H54 (cell line): ENCODE results near the gene ZCRB1.
A peak's percentile ranks its signal among the peaks of the same experiment; 100 is the strongest.
"Not testable (repeated sequence)": the region's sequence is repeated elsewhere in the genome, so short reads cannot be mapped to it uniquely, and the experiment has no call there.

Experiments
- DNase-seq: peaks from one replicate; pipeline ENCODE4 v3.0.0; 2011; ENCODE audit warnings: low spot score, mixed read lengths; ENCODE audit not compliant: insufficient read length
- FAIRE-seq: peaks from 3 replicates; lab custom pipeline; 2011; peaks lifted over from hg19 to GRCh38; lab: Jason Lieb, UNC
- POLR2A ChIP-seq: IDR thresholded peaks from 2 replicates; pipeline ENCODE4 v1.6.1; 2011; ENCODE audit warnings: low read depth, mild to moderate bottlenecking, low read length

The ZCRB1 gene

GRCh38 chr12:42325653-42326474, at the start of gene ZCRB1, which contains the start of gene PPHLN1:
TSS of gene ZCRB1 (minus strand) at chr12:42326094. CDS start at chr12:42324102, 1,992 bp downstream.
TSS of gene PPHLN1 (plus strand) at chr12:42326167. CDS start at chr12:42335903, 9,736 bp downstream.
- FAIRE-seq: peak; percentile 57
- DNase-seq: peak; percentile 76
- TF ChIP-seq POLR2A: peak; percentile 47; the same call in 1 of the 2 replicates

- FAIRE-seq (no peak), DNase-seq (no peak)
- TF ChIP-seq POLR2A: no peak
Measured at GRCh38 chr12:42373669-42374068, 47.8 kb upstream of the ZCRB1 start.

- DNase-seq (peak; percentile 11), FAIRE-seq (peak; percentile 98)
- no peak for TF ChIP-seq POLR2A
Measured at GRCh38 chr12:42372154-42372791, 46.4 kb upstream of the ZCRB1 start.

GRCh38 chr12:42370013-42370412, 44.1 kb upstream of the ZCRB1 start:
- DNase-seq: no peak
- TF ChIP-seq POLR2A: no peak
- no peak for FAIRE-seq

GRCh38 chr12:42365486-42365885, 39.6 kb upstream of the ZCRB1 start:
- no peak for FAIRE-seq
- no peak for TF ChIP-seq POLR2A
- no peak for DNase-seq

- no peak for DNase-seq
- no peak for TF ChIP-seq POLR2A
- FAIRE-seq: no peak
Measured at GRCh38 chr12:42364692-42365091, 38.8 kb upstream of the ZCRB1 start.

- TF ChIP-seq POLR2A: no peak
- FAIRE-seq: no peak
- no peak for DNase-seq
Measured at GRCh38 chr12:42362647-42363260, 36.9 kb upstream of the ZCRB1 start.

GRCh38 chr12:42361909-42362646, 36.2 kb upstream of the ZCRB1 start:
- FAIRE-seq (no peak), DNase-seq (no peak)
- no peak for TF ChIP-seq POLR2A

- DNase-seq (no peak), FAIRE-seq (peak; percentile 76)
- TF ChIP-seq POLR2A: no peak
Measured at GRCh38 chr12:42360747-42361403, 35.0 kb upstream of the ZCRB1 start.

GRCh38 chr12:42356344-42356743, 30.4 kb upstream of the ZCRB1 start:
- no peak for TF ChIP-seq POLR2A
- FAIRE-seq (no peak), DNase-seq (no peak)

GRCh38 chr12:42350021-42350407, 24.1 kb upstream of the ZCRB1 start:
- not testable (repeated sequence) for DNase-seq, FAIRE-seq

- not testable (repeated sequence) for FAIRE-seq
Measured at GRCh38 chr12:42349119-42350020, 23.5 kb upstream of the ZCRB1 start.

GRCh38 chr12:42346403-42347002, 20.6 kb upstream of the ZCRB1 start:
- TF ChIP-seq POLR2A: no peak
- DNase-seq (no peak), FAIRE-seq (no peak)

More at GRCh38 chr12:42349119-42350020, 23.5 kb upstream of the ZCRB1 start:
- DNase-seq: not testable (repeated sequence)
